BJ (cell line): Measurements from ENCODE around the gene FRMD5. TPM values are rescaled to one million over a fixed set of nuclear protein-coding genes. Genes with fewer than 3 reads are reported as not detected.
"Not testable (repeated sequence)": the region's sequence is repeated elsewhere in the genome, so short reads cannot be mapped to it uniquely, and the experiment has no call there.

Experiments
- CTCF ChIA-PET: fragments of 350-600 bp; formaldehyde crosslinking; extraction: SDS; loops from one replicate; lab custom pipeline; 2021; ENCODE audit warnings: antibody characterized with exemption, inconsistent platforms; lab: Yijun Ruan, JAX
- POLR2A ChIA-PET: fragments of 300-600 bp; sonication (Branson Sonifier 250); formaldehyde crosslinking; extraction: SDS; loops from one replicate; lab custom pipeline; 2021; ENCODE audit warnings: antibody characterized with exemption; lab: Charles Lee
- DNase-seq: peaks from one replicate; pipeline ENCODE4 v3.0.0-alpha.2; 2011; ENCODE audit warnings: low read depth
- H3K27me3 ChIP-seq: 2 replicates; pipeline ENCODE4 v1.6.0; 2011; ENCODE audit warnings: low read length; ENCODE audit not compliant: control insufficient read depth, insufficient read depth
- H3K36me3 ChIP-seq: 2 replicates; pipeline ENCODE4 v1.5.1; 2011; ENCODE audit warnings: low read length; ENCODE audit not compliant: control insufficient read depth, insufficient read depth
- H3K4me3 ChIP-seq: 2 replicates; pipeline ENCODE4 v1.5.1; 2011; ENCODE audit warnings: low read depth, mild to moderate bottlenecking, control low read depth, low read length
- polyA plus RNA-seq: library from polyadenylated mRNA; depleted of rRNA; stranded (reverse); fragments of >200 nt; gene quantifications from 2 replicates; pipeline ENCODE4 v1.2.3, GENCODE V29; 2011
- TF ChIP-seq, protein P1 (sequence below): IDR thresholded peaks from 2 replicates; pipeline ENCODE4 v1.5.1; 2011; ENCODE audit warnings: low read depth, mild to moderate bottlenecking, control low read depth, inconsistent platforms, low read length, moderate library complexity; ENCODE audit not compliant: insufficient read depth

FRMD5 gene
- polyA plus RNA-seq, 1 experiment, result 0.96 TPM

- Histone ChIP-seq H3K36me3 (no peaks in the 10 kb centered on the region), H3K27me3 (no peaks in the 10 kb centered on the region), H3K4me3 (no peak overlapping the region)
- ChIA-PET CTCF (no interaction called here), POLR2A (no interaction called here)
- TF ChIP-seq, protein P1, sequence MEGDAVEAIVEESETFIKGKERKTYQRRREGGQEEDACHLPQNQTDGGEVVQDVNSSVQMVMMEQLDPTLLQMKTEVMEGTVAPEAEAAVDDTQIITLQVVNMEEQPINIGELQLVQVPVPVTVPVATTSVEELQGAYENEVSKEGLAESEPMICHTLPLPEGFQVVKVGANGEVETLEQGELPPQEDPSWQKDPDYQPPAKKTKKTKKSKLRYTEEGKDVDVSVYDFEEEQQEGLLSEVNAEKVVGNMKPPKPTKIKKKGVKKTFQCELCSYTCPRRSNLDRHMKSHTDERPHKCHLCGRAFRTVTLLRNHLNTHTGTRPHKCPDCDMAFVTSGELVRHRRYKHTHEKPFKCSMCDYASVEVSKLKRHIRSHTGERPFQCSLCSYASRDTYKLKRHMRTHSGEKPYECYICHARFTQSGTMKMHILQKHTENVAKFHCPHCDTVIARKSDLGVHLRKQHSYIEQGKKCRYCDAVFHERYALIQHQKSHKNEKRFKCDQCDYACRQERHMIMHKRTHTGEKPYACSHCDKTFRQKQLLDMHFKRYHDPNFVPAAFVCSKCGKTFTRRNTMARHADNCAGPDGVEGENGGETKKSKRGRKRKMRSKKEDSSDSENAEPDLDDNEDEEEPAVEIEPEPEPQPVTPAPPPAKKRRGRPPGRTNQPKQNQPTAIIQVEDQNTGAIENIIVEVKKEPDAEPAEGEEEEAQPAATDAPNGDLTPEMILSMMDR, result no peak
- DNase-seq, result no peak
Measured at GRCh38 chr15:43851251-43851650, 343.8 kb downstream of the FRMD5 start.

- H3K4me3 ChIP-seq, result no peak overlapping the region
- POLR2A ChIA-PET, result no interaction called here
- CTCF ChIA-PET, result interaction anchor here (0.5 kb wide), 1 partner anchor 348 kb away, joined by 4 read pairs; no protein-coding TSS in a partner anchor
- H3K27me3 ChIP-seq, result no peaks in the 10 kb centered on the region
- no peaks in the 10 kb centered on the region for H3K36me3 ChIP-seq
- TF ChIP-seq, protein P1, result no peak
- no peak for DNase-seq
Measured at GRCh38 chr15:43845421-43845820, 349.6 kb downstream of the FRMD5 start.

DNA sequence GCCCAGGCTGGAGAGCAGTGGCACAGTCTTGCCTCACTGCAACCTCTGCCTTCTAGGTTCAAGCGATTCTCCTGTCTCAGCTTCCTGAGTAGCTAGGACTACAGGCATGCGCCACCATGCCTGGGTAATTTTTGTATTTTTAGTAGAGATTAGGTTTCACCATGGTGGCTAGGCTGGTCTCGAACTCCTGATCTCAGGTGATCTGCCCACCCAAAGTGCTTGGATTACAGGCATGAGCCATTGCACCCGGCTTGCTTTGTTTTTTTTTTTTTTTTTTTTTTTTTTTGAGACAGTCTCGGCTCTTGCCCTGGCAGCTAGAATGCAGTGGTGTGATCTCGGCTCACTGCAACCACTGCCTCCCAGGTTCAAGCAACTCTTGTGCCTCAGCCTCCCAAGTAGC is 362.6 kb downstream of the FRMD5 start:
- POLR2A ChIA-PET, result interaction anchor here (0.6 kb wide), 1 partner anchor 10 kb away, joined by 8 read pairs; no protein-coding TSS in a partner anchor
- H3K27me3 ChIP-seq, H3K36me3 ChIP-seq, H3K4me3 ChIP-seq, DNase-seq: not testable (repeated sequence)
- CTCF ChIA-PET, result interaction anchor here (1.1 kb wide), 1 partner anchor 11 kb away, joined by 3 read pairs; no protein-coding TSS in a partner anchor

DNA sequence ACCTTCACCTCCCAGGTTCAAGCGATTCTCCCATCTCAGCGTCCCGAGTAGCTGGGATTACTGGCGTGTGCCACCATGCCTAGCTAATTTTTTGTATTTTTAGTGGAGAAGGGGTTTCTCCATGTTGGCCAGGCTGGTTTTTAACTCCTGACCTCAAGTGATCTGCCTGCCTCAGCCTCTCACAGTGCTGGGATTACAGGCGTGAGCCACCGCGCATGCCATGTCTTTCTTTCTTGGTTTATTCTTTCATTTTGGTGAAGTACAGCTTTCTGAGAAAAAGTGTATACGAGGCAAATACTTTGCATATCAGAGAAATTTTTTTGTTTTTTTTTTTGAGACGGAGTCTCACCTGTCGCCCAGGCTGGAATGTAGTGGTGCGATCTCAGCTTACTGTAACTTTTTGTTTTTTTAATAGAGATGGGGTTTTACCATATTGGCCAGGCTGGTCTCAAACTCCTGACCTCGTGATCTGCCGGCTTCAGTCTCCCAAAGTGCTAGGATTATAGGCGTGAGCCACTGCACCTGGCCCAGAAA is 363.5 kb downstream of the FRMD5 start:
- POLR2A ChIA-PET, result not testable (repeated sequence)

DNA sequence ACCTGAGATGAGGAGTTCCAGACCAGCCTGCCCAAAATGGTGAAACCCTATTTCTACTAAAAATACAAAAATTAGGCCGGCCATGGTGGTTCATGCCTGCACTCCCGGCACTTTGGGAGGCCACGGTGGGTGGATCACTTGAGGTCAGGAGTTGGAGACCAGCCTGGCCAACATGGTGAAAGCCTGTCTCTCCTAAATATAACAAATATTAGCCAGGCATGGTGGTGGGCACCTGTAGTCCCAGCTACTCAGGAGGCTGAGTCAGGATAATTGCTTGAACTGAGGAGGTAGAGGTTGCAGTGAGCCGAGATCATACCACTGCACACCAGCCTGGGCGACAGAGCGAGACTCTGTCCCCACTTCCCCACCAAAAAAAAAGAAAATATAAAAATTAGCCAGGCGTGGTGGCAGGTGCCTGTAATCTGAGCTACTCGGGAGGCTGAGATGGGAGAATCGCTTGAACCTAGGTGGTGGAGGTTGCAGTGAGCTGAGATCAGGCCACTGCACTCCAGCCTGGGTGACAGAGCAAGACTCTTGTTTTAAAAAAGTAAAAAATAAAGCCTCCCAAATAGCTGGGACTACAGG is 364.3 kb downstream of the FRMD5 start:
- DNase-seq, H3K27me3 ChIP-seq, POLR2A ChIA-PET, H3K4me3 ChIP-seq, H3K36me3 ChIP-seq: not testable (repeated sequence)
- CTCF ChIA-PET, result interaction anchor here (0.6 kb wide), 2 partner anchors 73 to 340 kb away, joined by 3 to 4 read pairs; no protein-coding TSS in a partner anchor

More for the DNA sequence above, 363.5 kb downstream of the FRMD5 start:
- H3K4me3 ChIP-seq, H3K27me3 ChIP-seq, DNase-seq, H3K36me3 ChIP-seq: not testable (repeated sequence)
- CTCF ChIA-PET, result interaction anchor here (0.6 kb wide), 2 partner anchors 73 to 340 kb away, joined by 3 to 4 read pairs; no protein-coding TSS in a partner anchor

DNA sequence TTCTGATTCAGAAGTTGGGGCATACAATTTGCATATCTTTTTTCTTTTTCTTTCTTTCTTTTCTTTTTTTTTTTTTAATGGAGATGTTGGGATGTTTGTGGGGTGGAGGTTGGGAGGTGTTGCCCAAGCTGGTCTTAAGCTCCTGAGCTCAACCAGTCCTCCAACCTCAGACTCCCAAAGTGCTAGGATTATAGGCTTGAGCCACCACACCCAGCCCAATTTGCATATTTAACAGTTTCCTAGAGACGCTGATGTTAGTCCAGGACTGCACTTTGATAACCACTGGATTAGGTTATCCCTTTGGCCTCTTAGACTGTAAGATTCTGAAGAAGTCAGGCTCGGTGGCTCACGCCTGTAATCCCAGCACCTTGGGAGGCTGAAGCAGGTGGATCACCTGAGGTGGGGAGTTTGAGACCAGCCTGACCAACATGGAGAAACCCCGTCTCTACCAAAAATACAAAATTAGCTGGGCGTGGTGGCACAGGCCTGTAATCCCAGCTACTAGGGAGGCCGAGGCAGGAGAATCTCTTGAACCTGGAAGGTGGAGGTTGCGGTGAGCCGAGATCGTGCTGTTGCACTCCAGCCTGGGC is 365.0 kb downstream of the FRMD5 start:
- H3K36me3 ChIP-seq, CTCF ChIA-PET, DNase-seq, H3K27me3 ChIP-seq, POLR2A ChIA-PET, H3K4me3 ChIP-seq: not testable (repeated sequence)

GRCh38 chr15:43828061-43828657 is 366.9 kb downstream of the FRMD5 start:
- POLR2A ChIA-PET, result interaction anchor here (0.6 kb wide), 1 partner anchor 18 kb away, joined by 4 read pairs; no protein-coding TSS in a partner anchor

More at GRCh38 chr15:43828061-43828657, 366.9 kb downstream of the FRMD5 start:
- CTCF ChIA-PET, result no interaction called here
- Histone ChIP-seq H3K4me3 (peak overlapping the region; percentile 18), H3K27me3 (no peaks in the 10 kb centered on the region), H3K36me3 (no peaks in the 10 kb centered on the region)
- TF ChIP-seq, protein P1, result no peak
- DNase-seq, result no peak
